GM06990 (cell line): Measurements from ENCODE around the gene NLRP6.
"Not testable (repeated sequence)": the region's sequence is repeated elsewhere in the genome, so short reads cannot be mapped to it uniquely, and the experiment has no call there.

Source experiments
- DNase-seq: peaks from one replicate; pipeline ENCODE4 v3.0.0-alpha.2; 2011; ENCODE audit not compliant: insufficient read length; ENCODE audit errors: extremely low read depth
- H3K27me3 ChIP-seq: replicated peaks from 2 replicates; pipeline ENCODE4 v1.6.0; 2011; ENCODE audit warnings: low read length; ENCODE audit not compliant: control insufficient read depth, insufficient read depth
- H3K36me3 ChIP-seq: 2 replicates; pipeline ENCODE4 v1.5.1; 2011; ENCODE audit warnings: low read length; ENCODE audit not compliant: control insufficient read depth, insufficient read depth
- H3K4me3 ChIP-seq: replicated peaks from 2 replicates; pipeline ENCODE4 v1.5.1; 2011; ENCODE audit warnings: low read depth, mild to moderate bottlenecking, control low read depth, low read length
- TF ChIP-seq, protein P1 (sequence below): IDR thresholded peaks from 2 replicates; pipeline ENCODE4 v1.5.1; 2011; ENCODE audit warnings: low read length, control low read depth, mild to moderate bottlenecking, inconsistent platforms; ENCODE audit not compliant: insufficient read depth, poor library complexity, severe bottlenecking

Gene NLRP6

DNA sequence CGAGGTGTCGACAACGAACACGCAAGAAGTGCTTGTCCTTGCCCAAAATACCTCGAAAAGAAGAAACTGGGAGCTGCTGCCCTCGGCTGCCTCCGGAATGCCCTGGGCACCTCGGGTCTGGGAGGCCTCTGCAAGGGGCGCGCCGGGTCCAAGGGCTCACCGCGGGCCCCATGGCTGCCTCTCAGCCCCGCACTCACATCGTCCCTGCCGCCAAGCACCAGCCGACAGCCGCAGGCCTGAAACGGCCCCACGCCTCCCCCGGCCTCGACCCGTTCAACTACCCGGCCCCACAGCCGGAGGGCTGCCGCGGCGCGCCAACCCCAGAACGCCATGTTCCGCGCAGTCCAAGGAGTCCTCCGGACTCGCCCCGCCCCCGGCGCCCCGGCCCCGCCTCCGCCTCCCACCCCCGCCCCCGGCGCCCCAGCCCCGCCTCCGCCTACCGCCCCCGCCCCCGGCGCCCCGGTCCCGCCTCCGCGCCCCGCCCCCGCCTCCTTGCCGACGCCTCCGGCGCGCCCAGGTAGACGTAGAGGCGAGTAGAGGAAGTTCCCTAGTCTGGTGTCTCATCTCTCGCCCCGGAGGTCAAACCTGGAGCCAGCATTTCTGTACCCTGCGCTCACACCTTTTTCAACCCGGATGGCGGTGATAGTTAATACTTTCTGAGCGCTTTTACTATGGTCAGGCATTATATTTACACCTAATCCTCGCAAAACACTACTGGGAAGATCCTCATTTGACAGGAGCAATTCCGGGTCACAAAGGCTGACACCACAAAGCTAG lies 42.0 kb upstream of the NLRP6 start, which contains the start of gene SIRT3:
Gene SIRT3 (minus strand): TSS at position 346 of the 777 bp plus-strand sequence. CDS start 14 bp downstream, at position 332.
- TF ChIP-seq, protein P1, sequence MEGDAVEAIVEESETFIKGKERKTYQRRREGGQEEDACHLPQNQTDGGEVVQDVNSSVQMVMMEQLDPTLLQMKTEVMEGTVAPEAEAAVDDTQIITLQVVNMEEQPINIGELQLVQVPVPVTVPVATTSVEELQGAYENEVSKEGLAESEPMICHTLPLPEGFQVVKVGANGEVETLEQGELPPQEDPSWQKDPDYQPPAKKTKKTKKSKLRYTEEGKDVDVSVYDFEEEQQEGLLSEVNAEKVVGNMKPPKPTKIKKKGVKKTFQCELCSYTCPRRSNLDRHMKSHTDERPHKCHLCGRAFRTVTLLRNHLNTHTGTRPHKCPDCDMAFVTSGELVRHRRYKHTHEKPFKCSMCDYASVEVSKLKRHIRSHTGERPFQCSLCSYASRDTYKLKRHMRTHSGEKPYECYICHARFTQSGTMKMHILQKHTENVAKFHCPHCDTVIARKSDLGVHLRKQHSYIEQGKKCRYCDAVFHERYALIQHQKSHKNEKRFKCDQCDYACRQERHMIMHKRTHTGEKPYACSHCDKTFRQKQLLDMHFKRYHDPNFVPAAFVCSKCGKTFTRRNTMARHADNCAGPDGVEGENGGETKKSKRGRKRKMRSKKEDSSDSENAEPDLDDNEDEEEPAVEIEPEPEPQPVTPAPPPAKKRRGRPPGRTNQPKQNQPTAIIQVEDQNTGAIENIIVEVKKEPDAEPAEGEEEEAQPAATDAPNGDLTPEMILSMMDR = no peak

DNA sequence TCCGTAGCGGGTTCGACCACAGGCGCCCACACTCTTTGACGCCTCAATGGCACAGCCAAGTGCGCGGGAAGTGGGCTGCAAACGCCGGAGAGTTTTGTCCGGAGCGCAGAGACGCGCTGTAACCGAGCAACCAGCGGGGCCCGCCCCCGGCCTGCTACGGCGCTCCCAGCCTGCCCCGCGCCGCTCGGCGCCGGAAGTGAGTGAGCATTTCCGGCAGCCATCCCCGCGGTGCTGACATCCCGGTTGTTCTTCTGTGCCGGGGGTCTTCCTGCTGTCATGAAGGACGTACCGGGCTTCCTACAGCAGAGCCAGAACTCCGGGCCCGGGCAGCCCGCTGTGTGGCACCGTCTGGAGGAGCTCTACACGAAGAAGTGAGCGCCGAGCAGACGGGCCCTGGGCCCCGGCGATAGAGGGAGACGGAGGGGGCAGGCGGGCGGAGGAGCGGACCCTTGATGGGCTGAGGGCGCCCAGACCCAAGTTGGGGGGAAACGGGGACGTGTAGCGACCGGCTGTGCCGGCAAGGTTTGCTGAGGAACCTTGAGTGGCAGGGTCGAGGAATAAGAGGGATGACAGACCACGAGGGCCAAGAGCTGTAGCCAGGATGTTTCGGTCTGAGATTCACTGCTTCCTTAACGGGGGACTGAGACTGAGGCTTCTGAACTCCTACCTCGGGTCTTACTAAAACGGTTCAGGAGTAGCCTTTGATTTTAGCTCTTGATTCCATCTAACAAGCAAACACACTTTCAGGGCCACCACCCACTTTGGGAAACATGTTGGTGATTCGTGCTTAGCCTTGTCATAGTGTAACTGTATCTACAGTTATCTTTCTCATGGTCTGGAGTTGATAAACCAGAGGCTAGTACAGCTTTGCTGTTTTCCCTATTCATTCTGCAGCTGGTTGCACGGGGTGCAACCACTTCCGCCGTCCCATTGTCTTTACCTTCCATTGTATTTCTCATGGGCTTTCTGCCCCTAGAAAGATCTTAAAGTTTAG lies 41.1 kb upstream of the NLRP6 start, which contains the start of gene PSMD13:
Gene PSMD13 (plus strand): TSS at position 203 of the 994 bp plus-strand sequence. CDS start 74 bp downstream, at position 277.
- peak; percentile 89 for DNase-seq

More for the DNA sequence above, 42.0 kb upstream of the NLRP6 start, which contains the start of gene SIRT3:
- DNase-seq = peak; percentile 82
- H3K27me3 ChIP-seq = no peaks in the 10 kb centered on the region
- peak within 1 kb of the TSS; percentile 84 for H3K4me3 ChIP-seq
- H3K36me3 ChIP-seq = no peaks in the 10 kb centered on the region

DNA sequence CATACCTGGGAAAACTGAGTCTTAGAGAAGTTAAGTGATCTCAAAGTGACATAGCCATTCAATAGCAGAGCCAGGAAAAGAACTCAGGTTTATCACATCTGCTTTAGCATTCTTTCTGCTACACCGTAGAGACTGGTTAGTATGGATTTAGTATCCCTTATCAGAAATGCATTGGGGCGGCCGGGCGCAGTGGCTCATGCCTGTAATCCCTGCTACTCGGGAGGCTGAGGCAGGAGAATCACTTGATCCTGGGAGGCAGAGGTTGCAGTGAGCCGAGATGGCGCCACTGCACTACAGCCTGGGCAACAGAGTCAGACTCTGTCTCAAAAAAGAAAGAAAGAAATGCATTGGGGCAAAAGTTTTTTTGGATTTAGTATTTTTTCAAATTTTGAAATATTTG lies 39.9 kb upstream of the NLRP6 start:
- H3K4me3 ChIP-seq, H3K36me3 ChIP-seq, H3K27me3 ChIP-seq, DNase-seq: not testable (repeated sequence)

More for the DNA sequence above, 41.1 kb upstream of the NLRP6 start, which contains the start of gene PSMD13:
- TF ChIP-seq, protein P1 = no peak
- Histone ChIP-seq H3K36me3 (no peaks in the 10 kb centered on the region), H3K4me3 (peak within 1 kb of the TSS; percentile 84), H3K27me3 (no peaks in the 10 kb centered on the region)

DNA sequence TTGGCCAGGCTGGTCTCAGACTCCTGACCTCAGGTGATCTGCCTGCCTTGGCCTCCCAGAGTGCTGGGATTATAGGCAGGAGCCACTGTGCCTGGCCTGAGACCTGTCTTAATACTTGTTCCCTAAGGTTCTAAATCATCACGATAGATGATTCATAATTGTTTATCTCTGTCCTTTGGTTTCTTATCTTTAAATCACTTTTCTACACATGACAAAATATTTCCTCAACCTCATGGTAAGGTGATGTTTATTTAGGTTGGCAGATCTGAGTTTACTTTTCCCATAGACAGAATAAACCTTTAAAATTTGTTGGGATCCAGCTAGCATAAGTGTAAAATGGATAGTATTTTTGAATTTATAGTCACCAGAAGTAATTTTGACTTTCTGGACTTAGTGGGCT lies 37.9 kb upstream of the NLRP6 start:
- TF ChIP-seq, protein P1 = no peak
- DNase-seq = no peak
- Histone ChIP-seq H3K4me3 (no peak overlapping the region), H3K27me3 (no peaks in the 10 kb centered on the region), H3K36me3 (peaks cover 6% of the 10 kb centered on the region)

DNA sequence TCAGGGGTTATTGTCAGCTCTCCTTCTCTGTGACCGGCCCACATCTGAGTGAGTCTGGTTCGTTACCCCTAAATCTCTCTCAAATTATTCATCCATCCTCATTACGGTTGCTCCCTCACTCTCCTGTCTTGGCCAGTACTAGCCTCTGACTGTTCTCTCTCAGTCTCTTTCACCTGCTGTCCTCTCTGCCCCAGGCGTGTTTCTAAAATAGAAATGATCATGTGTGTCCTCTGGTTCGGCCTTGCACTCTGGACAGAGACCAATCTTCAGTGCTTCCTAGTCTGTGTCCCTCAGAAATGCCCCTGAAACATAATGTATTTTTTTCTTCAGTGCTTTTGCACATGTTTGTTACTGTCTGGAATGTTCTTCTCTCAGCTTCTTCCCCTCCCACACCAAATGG lies 36.6 kb upstream of the NLRP6 start:
- TF ChIP-seq, protein P1 = no peak
- Histone ChIP-seq H3K4me3 (no peak overlapping the region), H3K36me3 (peaks cover 10% of the 10 kb centered on the region), H3K27me3 (no peaks in the 10 kb centered on the region)
- no peak for DNase-seq
